HepG2 (cell line): Measurements from ENCODE around the gene NUDCD2. TPM values are rescaled to one million over a fixed set of nuclear protein-coding genes. Genes with fewer than 3 reads are reported as not detected.
A peak's percentile ranks its signal among the peaks of the same experiment; 100 is the strongest.

Experiments used
- AFF4 ChIP-seq: sonication (generic); formaldehyde crosslinking; IDR thresholded peaks from 2 replicates; pipeline ENCODE4 v1.4.0; 2020; ENCODE audit warnings: missing genetic modification reagents
- EZH2 ChIP-seq: conservative IDR thresholded peaks from 2 replicates; pipeline ENCODE4 v1.6.1; 2012; ENCODE audit warnings: mild to moderate bottlenecking, low read depth, low read length, moderate library complexity
- MEIS2 ChIP-seq: sonication (generic); formaldehyde crosslinking; IDR thresholded peaks from 2 replicates; pipeline ENCODE4 v1.9.0; 2021; ENCODE audit warnings: mild to moderate bottlenecking, missing genetic modification reagents
- PAF1 ChIP-seq: IDR thresholded peaks from 2 replicates; pipeline ENCODE4 v1.6.1; 2016; ENCODE audit warnings: missing genetic modification reagents, missing compliant biosample characterization
- PAX8 ChIP-seq: sonication (generic); formaldehyde crosslinking; IDR thresholded peaks from 2 replicates; pipeline ENCODE4 v1.8.0; 2022; ENCODE audit warnings: mild to moderate bottlenecking, missing genetic modification reagents, borderline replicate concordance
- SAFB2 ChIP-seq: sonication (generic); formaldehyde crosslinking; IDR thresholded peaks from 2 replicates; pipeline ENCODE4 v1.5.1; 2020; ENCODE audit warnings: missing genetic modification reagents, low read depth, mild to moderate bottlenecking, borderline replicate concordance
- SRSF9 ChIP-seq: fragments of 200-400 bp; formaldehyde crosslinking; IDR thresholded peaks from 2 replicates; pipeline ENCODE4 v1.6.1; 2018; ENCODE audit warnings: borderline replicate concordance, mild to moderate bottlenecking, low read depth, low read length; ENCODE audit not compliant: insufficient read depth, poor library complexity, severe bottlenecking
- TBL1XR1 ChIP-seq: fragments of 150-350 bp; IDR thresholded peaks from 2 replicates; pipeline ENCODE4 v1.6.1; 2014; ENCODE audit warnings: borderline replicate concordance, low read length; ENCODE audit not compliant: partially characterized antibody
- TOE1 ChIP-seq: sonication (generic); formaldehyde crosslinking; IDR thresholded peaks from 2 replicates; pipeline ENCODE4 v1.4.0; 2020; ENCODE audit warnings: mild to moderate bottlenecking, missing genetic modification reagents
- ZBTB10 ChIP-seq: sonication (generic); formaldehyde crosslinking; IDR thresholded peaks from 2 replicates; pipeline ENCODE4 v1.4.0; 2020; ENCODE audit warnings: missing genetic modification reagents, borderline replicate concordance
- ZBTB8A ChIP-seq: sonication (generic); formaldehyde crosslinking; IDR thresholded peaks from 2 replicates; pipeline ENCODE4 v1.4.0; 2020; ENCODE audit warnings: mild to moderate bottlenecking, low read depth, missing genetic modification reagents, borderline replicate concordance
- ZFP90 ChIP-seq: sonication (generic); formaldehyde crosslinking; IDR thresholded peaks from 2 replicates; pipeline ENCODE4 v1.8.0; 2022; ENCODE audit warnings: missing genetic modification reagents, mild to moderate bottlenecking, inconsistent platforms, borderline replicate concordance
- ZNF101 ChIP-seq: sonication (generic); formaldehyde crosslinking; IDR thresholded peaks from 2 replicates; pipeline ENCODE4 v1.4.0; 2020; ENCODE audit warnings: mild to moderate bottlenecking, low read depth, missing genetic modification reagents, borderline replicate concordance
- ZNF207 ChIP-seq: fragments of 450-650 bp; IDR thresholded peaks from 2 replicates; pipeline ENCODE4 v1.6.1; 2016; ENCODE audit warnings: antibody characterized with exemption, borderline replicate concordance
- ZNF235 ChIP-seq: sonication (generic); formaldehyde crosslinking; IDR thresholded peaks from 2 replicates; pipeline ENCODE4 v1.8.1; 2023; ENCODE audit warnings: mild to moderate bottlenecking, missing genetic modification reagents, borderline replicate concordance
- ZNF367 ChIP-seq: sonication (generic); formaldehyde crosslinking; IDR thresholded peaks from 2 replicates; pipeline ENCODE4 v1.4.0; 2020; ENCODE audit warnings: missing genetic modification reagents, borderline replicate concordance
- ZNF724P ChIP-seq: sonication (generic); formaldehyde crosslinking; IDR thresholded peaks from 2 replicates; pipeline ENCODE4 v1.8.0; 2022; ENCODE audit warnings: missing genetic modification reagents, borderline replicate concordance
- ZNF746 ChIP-seq: sonication (generic); formaldehyde crosslinking; IDR thresholded peaks from 2 replicates; pipeline ENCODE4 v1.8.0; 2022; ENCODE audit warnings: mild to moderate bottlenecking, missing genetic modification reagents
- ZSCAN22 ChIP-seq: sonication (generic); formaldehyde crosslinking; IDR thresholded peaks from 2 replicates; pipeline ENCODE4 v1.4.0; 2020; ENCODE audit warnings: mild to moderate bottlenecking, missing genetic modification reagents
- polyA plus RNA-seq, 8 experiments: library from polyadenylated mRNA; depleted of rRNA in 3 of 8; stranded (reverse) in 7 of 8; unstranded in 1 of 8; fragments of >200 nt; fragmentation: Illumina TruSeq in 4 of 8; extraction: Trizol in 4 of 8; gene quantifications; 2 replicates each; pipeline versions ENCODE4 v1.2.1 to v1.2.3, GENCODE V29; 2011 to 2016; ENCODE audit warnings: low read depth in 4 of 8, missing spikeins in 1 of 8, mixed read lengths in 1 of 8; ENCODE audit not compliant: insufficient read depth in 1 of 8
- total RNA-seq, 5 experiments: library from RNA; depleted of rRNA; stranded (reverse); fragments of >200 nt; fragmentation: Illumina TruSeq; extraction: Trizol; gene quantifications; 2 replicates each; pipeline ENCODE4 v1.2.3, GENCODE V29; 2016; ENCODE audit warnings: low read depth in 1 of 5
- TF ChIP-seq, protein P1 (sequence below): sonication (generic); formaldehyde crosslinking; conservative IDR thresholded peaks from 2 replicates; pipeline ENCODE4 v1.4.0; 2020; ENCODE audit warnings: missing genetic modification reagents

The NUDCD2 gene
- total and polyA plus RNA-seq, 2 of the 13 experiments (the other 11 are each of a cell fraction or from before 2014, with no cell fraction given): 14.8 to 39.2 TPM

- TF ChIP-seq AFF4 (CRISPR knock-in tag) (no peak), PAX8 (CRISPR knock-in tag) (no peak), ZNF235 (CRISPR knock-in tag) (no peak; the same call in 1 of the 2 replicates), ZNF724P (CRISPR knock-in tag) (no peak), PAF1 (no peak), TBL1XR1 (no peak), SAFB2 (CRISPR knock-in tag) (no peak), ZSCAN22 (no peak), ZNF746 (CRISPR knock-in tag) (no peak), TOE1 (no peak), ZNF207 (no peak), ZFP90 (CRISPR knock-in tag) (no peak), EZH2 (no peak), ZNF367 (CRISPR knock-in tag) (no peak; the same call in 1 of the 2 replicates), ZBTB8A (no peak), MEIS2 (CRISPR knock-in tag) (peak; percentile 71; the same call in 1 of the 2 replicates), SRSF9 (no peak), ZNF101 (CRISPR knock-in tag) (no peak), ZBTB10 (no peak)
- TF ChIP-seq, protein P1, sequence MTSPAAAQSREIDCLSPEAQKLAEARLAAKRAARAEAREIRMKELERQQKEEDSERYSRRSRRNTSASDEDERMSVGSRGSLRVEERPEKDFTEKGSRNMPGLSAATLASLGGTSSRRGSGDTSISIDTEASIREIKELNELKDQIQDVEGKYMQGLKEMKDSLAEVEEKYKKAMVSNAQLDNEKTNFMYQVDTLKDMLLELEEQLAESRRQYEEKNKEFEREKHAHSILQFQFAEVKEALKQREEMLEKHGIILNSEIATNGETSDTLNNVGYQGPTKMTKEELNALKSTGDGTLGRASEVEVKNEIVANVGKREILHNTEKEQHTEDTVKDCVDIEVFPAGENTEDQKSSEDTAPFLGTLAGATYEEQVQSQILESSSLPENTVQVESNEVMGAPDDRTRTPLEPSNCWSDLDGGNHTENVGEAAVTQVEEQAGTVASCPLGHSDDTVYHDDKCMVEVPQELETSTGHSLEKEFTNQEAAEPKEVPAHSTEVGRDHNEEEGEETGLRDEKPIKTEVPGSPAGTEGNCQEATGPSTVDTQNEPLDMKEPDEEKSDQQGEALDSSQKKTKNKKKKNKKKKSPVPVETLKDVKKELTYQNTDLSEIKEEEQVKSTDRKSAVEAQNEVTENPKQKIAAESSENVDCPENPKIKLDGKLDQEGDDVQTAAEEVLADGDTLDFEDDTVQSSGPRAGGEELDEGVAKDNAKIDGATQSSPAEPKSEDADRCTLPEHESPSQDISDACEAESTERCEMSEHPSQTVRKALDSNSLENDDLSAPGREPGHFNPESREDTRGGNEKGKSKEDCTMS: no peak
Measured at GRCh38 chr5:163505368-163506094, 45.6 kb upstream of the NUDCD2 start, which contains the start of gene MAT2B (continued).
